ENCODE measurements around the gene FHL3. TPM values are rescaled to one million over a fixed set of nuclear protein-coding genes. Genes with fewer than 3 reads are reported as not detected.

FHL3 gene
- total RNA-seq, result 10 to 100 TPM; 12.4 to 13.5 TPM

- Mint-ChIP-seq H3K4me3 (peak within 1 kb of the TSS; percentile 81), H3K27me3 (ENCODE audit: low read depth) (no peaks in the 10 kb centered on the region), H3K4me1 (ENCODE audit: low read depth) (peaks cover 56% of the 10 kb centered on the region), H3K27ac (peak within 1 kb of the TSS; percentile 74), H3K9me3 (ENCODE audit: insufficient read depth) (no peaks in the 10 kb centered on the region), H3K36me3 (ENCODE audit: low read depth) (peaks cover 5% of the 10 kb centered on the region)
- ChIA-PET POLR2A (interaction anchor here (0.6 kb wide), 1 partner anchor 175 kb away, joined by 3 read pairs; no protein-coding TSS in a partner anchor), CTCF (no interaction called here)
- peak; percentile 58 for ATAC-seq
- peak; percentile 44 for DNase-seq
These were observed at the start of gene FHL3 for GRCh38 chr1:38005195-38006007. Gene FHL3, minus strand, starts transcription at chr1:38005514. Its CDS starts 6,102 bp downstream, at chr1:37999412.

- DNase-seq (no peak), ATAC-seq (no peak)
- H3K36me3 Mint-ChIP-seq (ENCODE audit: low read depth), result no peaks in the 10 kb centered on the region
- ChIA-PET POLR2A (no interaction called here), CTCF (interaction anchor here (2.2 kb wide), 1 partner anchor 26 kb away, joined by 7 read pairs; no protein-coding TSS in a partner anchor)
- peaks cover 20% of the 10 kb centered on the region for H3K27me3 Mint-ChIP-seq (ENCODE audit: low read depth)
- H3K4me1 Mint-ChIP-seq (ENCODE audit: low read depth), result peaks cover 6% of the 10 kb centered on the region
- H3K4me3 Mint-ChIP-seq, result no peak overlapping the region
- H3K9me3 Mint-ChIP-seq (ENCODE audit: insufficient read depth), result no peaks in the 10 kb centered on the region
- no peak overlapping the region for H3K27ac Mint-ChIP-seq
These were observed 48.2 kb upstream of the FHL3 start for GRCh38 chr1:38053416-38054091.

GRCh38 chr1:38052750-38053415, 47.6 kb upstream of the FHL3 start:
- DNase-seq (no peak), ATAC-seq (peak; percentile 43)
- no peak overlapping the region for H3K27ac Mint-ChIP-seq
- POLR2A ChIA-PET, result no interaction called here
- peaks cover 25% of the 10 kb centered on the region for H3K27me3 Mint-ChIP-seq (ENCODE audit: low read depth)
- H3K9me3 Mint-ChIP-seq (ENCODE audit: insufficient read depth), result no peaks in the 10 kb centered on the region
- H3K36me3 Mint-ChIP-seq (ENCODE audit: low read depth), result no peaks in the 10 kb centered on the region
- H3K4me3 Mint-ChIP-seq, result no peak overlapping the region
- peaks cover 6% of the 10 kb centered on the region for H3K4me1 Mint-ChIP-seq (ENCODE audit: low read depth)
- CTCF ChIA-PET, result interaction anchor here (0.9 to 2.2 kb wide), 2 partner anchors 25 to 34 kb away, joined by 3 to 7 read pairs; no protein-coding TSS in a partner anchor

GRCh38 chr1:38051079-38051543, 45.8 kb upstream of the FHL3 start:
- no peaks in the 10 kb centered on the region for H3K36me3 Mint-ChIP-seq (ENCODE audit: low read depth)
- no peak for DNase-seq
- H3K27me3 Mint-ChIP-seq (ENCODE audit: low read depth), result peaks cover 32% of the 10 kb centered on the region
- no peak overlapping the region for H3K27ac Mint-ChIP-seq
- peaks cover 9% of the 10 kb centered on the region for H3K4me1 Mint-ChIP-seq (ENCODE audit: low read depth)
- POLR2A ChIA-PET, result no interaction called here
- no peak for ATAC-seq
- CTCF ChIA-PET, result no interaction called here
- H3K4me3 Mint-ChIP-seq, result no peak overlapping the region
- no peaks in the 10 kb centered on the region for H3K9me3 Mint-ChIP-seq (ENCODE audit: insufficient read depth)

- H3K36me3 Mint-ChIP-seq (ENCODE audit: low read depth), result no peaks in the 10 kb centered on the region
- no peak for DNase-seq
- H3K4me3 Mint-ChIP-seq, result no peak overlapping the region
- peaks cover 10% of the 10 kb centered on the region for H3K4me1 Mint-ChIP-seq (ENCODE audit: low read depth)
- peaks cover 33% of the 10 kb centered on the region for H3K27me3 Mint-ChIP-seq (ENCODE audit: low read depth)
- H3K27ac Mint-ChIP-seq, result no peak overlapping the region
- POLR2A ChIA-PET, result no interaction called here
- ATAC-seq, result no peak
- H3K9me3 Mint-ChIP-seq (ENCODE audit: insufficient read depth), result no peaks in the 10 kb centered on the region
- CTCF ChIA-PET, result no interaction called here
These were observed 45.2 kb upstream of the FHL3 start for GRCh38 chr1:38050397-38051078.

- ChIA-PET POLR2A (interaction anchor here (0.5 kb wide), 1 partner anchor 197 kb away, joined by 3 read pairs; no protein-coding TSS in a partner anchor), CTCF (interaction anchor here (1.8 kb wide), 1 partner anchor 25 kb away, joined by 8 read pairs; no protein-coding TSS in a partner anchor)
- DNase-seq (no peak), ATAC-seq (no peak)
- H3K4me1 Mint-ChIP-seq (ENCODE audit: low read depth), result peaks cover 10% of the 10 kb centered on the region
- H3K27ac Mint-ChIP-seq, result no peak overlapping the region
- H3K36me3 Mint-ChIP-seq (ENCODE audit: low read depth), result no peaks in the 10 kb centered on the region
- peak overlapping the region; percentile 70 for H3K4me3 Mint-ChIP-seq
- H3K9me3 Mint-ChIP-seq (ENCODE audit: insufficient read depth), result no peaks in the 10 kb centered on the region
- peaks cover 43% of the 10 kb centered on the region for H3K27me3 Mint-ChIP-seq (ENCODE audit: low read depth)
These were observed 42.4 kb upstream of the FHL3 start for GRCh38 chr1:38047603-38048141.

- Mint-ChIP-seq H3K4me1 (ENCODE audit: low read depth) (peaks cover 10% of the 10 kb centered on the region), H3K4me3 (peak overlapping the region; percentile 70), H3K27ac (no peak overlapping the region), H3K36me3 (ENCODE audit: low read depth) (no peaks in the 10 kb centered on the region), H3K9me3 (ENCODE audit: insufficient read depth) (no peaks in the 10 kb centered on the region), H3K27me3 (ENCODE audit: low read depth) (peaks cover 47% of the 10 kb centered on the region)
- peak; percentile 89 for ATAC-seq
- CTCF ChIA-PET, result interaction anchor here (0.9 to 1.8 kb wide), 2 partner anchors 25 to 28 kb away, joined by 3 to 8 read pairs; no protein-coding TSS in a partner anchor
- POLR2A ChIA-PET, result no interaction called here
- peak; percentile 75 for DNase-seq
These were observed 41.7 kb upstream of the FHL3 start for GRCh38 chr1:38046884-38047602.

- peak within 1 kb of the TSS; percentile 70 for H3K4me3 Mint-ChIP-seq
- H3K36me3 Mint-ChIP-seq (ENCODE audit: low read depth), result no peaks in the 10 kb centered on the region
- peaks cover 53% of the 10 kb centered on the region for H3K27me3 Mint-ChIP-seq (ENCODE audit: low read depth)
- ChIA-PET POLR2A (no interaction called here), CTCF (interaction anchor here (0.9 kb wide), 1 partner anchor 28 kb away, joined by 3 read pairs; no protein-coding TSS in a partner anchor)
- ATAC-seq (peak; percentile 24), DNase-seq (no peak)
- no peak within 1 kb of the TSS for H3K27ac Mint-ChIP-seq
- peaks cover 10% of the 10 kb centered on the region for H3K4me1 Mint-ChIP-seq (ENCODE audit: low read depth)
- no peaks in the 10 kb centered on the region for H3K9me3 Mint-ChIP-seq (ENCODE audit: insufficient read depth)
These were observed 41.1 kb upstream of the FHL3 start, which contains the start of gene POU3F1 for GRCh38 chr1:38046333-38046883. Gene POU3F1, minus strand, starts transcription at chr1:38046793. Its CDS starts 50 bp downstream, at chr1:38046743.

- peak overlapping the region; percentile 8 for H3K4me3 Mint-ChIP-seq
- no peak overlapping the region for H3K27ac Mint-ChIP-seq
- H3K9me3 Mint-ChIP-seq (ENCODE audit: insufficient read depth), result no peaks in the 10 kb centered on the region
- DNase-seq (no peak), ATAC-seq (no peak)
- ChIA-PET POLR2A (interaction anchor here (1.0 kb wide), 1 partner anchor 239 kb away, joined by 3 read pairs; the partner anchor contains the start of gene C1orf122), CTCF (no interaction called here)
- peaks cover 10% of the 10 kb centered on the region for H3K4me1 Mint-ChIP-seq (ENCODE audit: low read depth)
- H3K27me3 Mint-ChIP-seq (ENCODE audit: low read depth), result peaks cover 56% of the 10 kb centered on the region
- no peaks in the 10 kb centered on the region for H3K36me3 Mint-ChIP-seq (ENCODE audit: low read depth)
These were observed 40.4 kb upstream of the FHL3 start for GRCh38 chr1:38045401-38046332.
